Measurements from ENCODE around the gene DRD3.

DRD3 gene

GRCh38 chr3:114178770-114179368 is at the start of gene DRD3:
Gene DRD3, minus strand, starts transcription at chr3:114179052. Its CDS starts 7,060 bp downstream, at chr3:114171992.
- DNase-seq (ENCODE audit: low read depth in 3 of 3): no peak

GRCh38 chr3:114227076-114227475 is 48.2 kb upstream of the DRD3 start:
- DNase-seq (ENCODE audit: low read depth in 3 of 3): no peak

- DNase-seq (ENCODE audit: low read depth in 3 of 3): no peak
These were observed 47.5 kb upstream of the DRD3 start for GRCh38 chr3:114226313-114226712.

DNA sequence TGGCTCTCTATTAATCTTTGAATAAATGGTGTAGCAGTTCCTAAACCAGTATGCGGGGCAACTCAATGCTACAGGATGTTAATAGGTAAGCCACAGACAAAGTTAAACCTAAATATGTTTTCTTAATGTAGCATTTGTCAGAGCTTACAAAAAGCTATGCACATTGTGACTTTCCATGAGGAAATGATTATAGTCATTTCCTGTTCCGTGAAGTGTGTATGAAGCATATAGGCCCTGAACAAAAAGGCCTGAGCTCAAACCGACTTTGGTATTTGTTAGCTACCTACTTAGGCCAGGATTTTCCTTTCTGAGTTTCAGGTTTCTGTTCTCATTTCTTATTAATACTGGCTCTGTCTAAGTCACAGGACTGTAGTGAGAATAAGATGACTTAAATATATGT is 44.3 kb upstream of the DRD3 start:
- no peak for DNase-seq (ENCODE audit: low read depth in 3 of 3)

DNA sequence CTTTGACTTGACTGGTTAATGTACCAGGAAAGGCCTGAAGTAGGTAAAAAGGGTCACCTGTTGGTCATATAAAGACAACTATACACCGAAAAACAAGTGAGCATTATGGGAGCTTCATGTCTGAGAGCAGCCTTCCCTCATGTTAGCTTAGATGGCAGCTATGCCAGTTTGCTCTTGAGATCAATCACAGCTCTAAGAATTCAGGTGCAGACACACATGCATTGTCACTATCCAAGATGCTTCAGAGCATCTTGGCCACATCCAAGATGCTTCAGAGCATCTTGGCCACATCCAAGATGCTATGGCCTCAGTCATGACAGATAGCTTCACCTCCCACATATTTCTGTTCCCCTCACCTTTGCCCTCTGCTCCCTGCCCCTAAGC is 43.0 kb upstream of the DRD3 start:
- DNase-seq (ENCODE audit: low read depth in 3 of 3): no peak

DNA sequence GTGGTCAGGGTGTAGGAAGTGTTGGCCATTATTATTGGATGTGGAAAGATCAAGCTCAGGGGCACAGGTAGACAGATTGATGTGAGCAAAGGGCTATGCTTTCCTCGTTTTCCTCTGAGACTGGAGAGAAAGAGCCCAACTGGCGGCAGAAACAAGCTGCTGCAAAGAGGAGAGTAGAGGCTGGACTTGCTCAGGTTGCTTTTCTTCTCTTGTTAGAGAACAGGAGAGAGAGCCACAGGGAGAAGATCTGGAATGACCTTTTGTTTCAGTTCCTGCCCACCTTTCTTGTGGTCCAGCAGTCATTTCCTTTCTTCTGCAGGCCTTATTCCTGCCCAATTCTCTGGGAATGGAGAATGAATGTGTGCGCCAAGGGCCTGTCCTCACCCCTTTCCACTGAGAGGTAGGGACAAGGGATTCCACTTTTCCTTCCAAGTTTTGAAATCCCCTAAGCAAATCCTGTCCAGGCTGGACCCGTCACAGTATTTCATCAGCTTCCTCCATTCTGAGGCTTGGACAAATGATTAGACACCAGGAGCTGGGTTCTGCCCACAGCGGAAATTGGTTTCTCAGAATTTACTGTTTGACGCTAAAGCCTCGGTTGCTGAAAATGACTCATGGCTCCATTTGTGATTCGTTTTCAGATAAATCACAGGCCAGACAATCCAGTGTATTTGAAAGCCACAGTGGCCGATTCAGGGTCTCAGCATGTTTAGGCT is 42.5 kb upstream of the DRD3 start:
- peak in 1 of 3 experiments; percentile 41 for DNase-seq (ENCODE audit: low read depth in 3 of 3)

DNA sequence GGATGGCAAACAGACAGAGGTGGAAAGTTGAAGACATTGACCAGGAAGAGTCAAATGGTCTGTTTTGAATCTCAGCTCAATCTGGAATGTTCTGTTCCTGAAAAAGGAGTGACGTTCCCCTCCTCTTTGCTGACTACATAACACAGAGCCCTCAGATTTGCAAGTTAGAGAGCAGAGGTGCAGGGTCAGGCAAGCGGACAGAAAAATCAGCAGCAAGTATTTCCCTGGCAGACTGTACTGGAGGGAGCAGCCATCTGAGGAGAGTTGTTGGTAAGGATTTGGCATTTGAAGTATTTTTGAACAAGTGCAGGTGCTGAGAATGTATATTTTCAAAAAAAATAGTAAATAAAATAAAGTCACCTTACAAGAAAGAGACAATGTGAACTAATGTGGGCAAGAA is 40.9 kb upstream of the DRD3 start:
- no peak for DNase-seq (ENCODE audit: low read depth in 3 of 3)

GRCh38 chr3:114218578-114219185 is 39.8 kb upstream of the DRD3 start:
- no peak for DNase-seq (ENCODE audit: low read depth in 3 of 3)

DNA sequence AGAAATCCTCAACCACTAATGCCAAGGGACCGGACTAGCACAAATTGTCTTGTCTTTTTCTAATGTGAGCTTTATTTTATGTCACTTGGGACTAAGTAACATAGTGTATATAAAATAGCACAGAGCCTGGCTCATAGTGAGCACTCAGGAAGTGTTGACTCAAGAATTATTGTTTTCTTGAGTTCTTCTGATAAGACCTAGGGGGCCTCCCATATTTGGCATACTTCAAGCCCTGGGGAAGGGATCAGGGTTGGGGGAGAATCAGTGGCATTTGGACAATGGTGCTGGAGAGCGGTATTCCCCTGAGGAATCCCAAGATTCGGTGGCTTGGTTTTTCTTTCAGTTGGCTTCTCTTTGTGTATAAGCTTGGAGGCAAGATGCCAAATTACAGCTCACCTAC is 39.2 kb upstream of the DRD3 start:
- no peak for DNase-seq (ENCODE audit: low read depth in 3 of 3)

DNA sequence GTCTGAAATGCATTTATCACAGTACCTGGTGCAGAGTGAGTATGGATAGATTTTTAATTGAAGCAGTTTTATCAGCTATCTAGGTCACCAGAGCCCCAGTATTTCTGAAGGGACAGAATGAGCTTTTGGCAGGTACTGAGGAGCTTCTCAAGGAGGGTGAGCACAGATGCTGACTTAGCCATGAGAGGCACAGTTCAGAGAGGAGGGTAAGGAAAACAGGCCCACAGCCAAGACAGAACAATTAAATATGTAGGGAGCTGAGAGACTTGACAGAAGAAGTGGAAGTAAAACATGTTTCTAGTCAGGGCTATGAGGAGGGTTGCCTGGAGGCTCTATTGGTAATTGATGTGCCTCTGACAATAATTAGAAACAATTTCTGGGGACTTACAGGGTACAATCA is 38.4 kb upstream of the DRD3 start:
- no peak for DNase-seq (ENCODE audit: low read depth in 3 of 3)

DNA sequence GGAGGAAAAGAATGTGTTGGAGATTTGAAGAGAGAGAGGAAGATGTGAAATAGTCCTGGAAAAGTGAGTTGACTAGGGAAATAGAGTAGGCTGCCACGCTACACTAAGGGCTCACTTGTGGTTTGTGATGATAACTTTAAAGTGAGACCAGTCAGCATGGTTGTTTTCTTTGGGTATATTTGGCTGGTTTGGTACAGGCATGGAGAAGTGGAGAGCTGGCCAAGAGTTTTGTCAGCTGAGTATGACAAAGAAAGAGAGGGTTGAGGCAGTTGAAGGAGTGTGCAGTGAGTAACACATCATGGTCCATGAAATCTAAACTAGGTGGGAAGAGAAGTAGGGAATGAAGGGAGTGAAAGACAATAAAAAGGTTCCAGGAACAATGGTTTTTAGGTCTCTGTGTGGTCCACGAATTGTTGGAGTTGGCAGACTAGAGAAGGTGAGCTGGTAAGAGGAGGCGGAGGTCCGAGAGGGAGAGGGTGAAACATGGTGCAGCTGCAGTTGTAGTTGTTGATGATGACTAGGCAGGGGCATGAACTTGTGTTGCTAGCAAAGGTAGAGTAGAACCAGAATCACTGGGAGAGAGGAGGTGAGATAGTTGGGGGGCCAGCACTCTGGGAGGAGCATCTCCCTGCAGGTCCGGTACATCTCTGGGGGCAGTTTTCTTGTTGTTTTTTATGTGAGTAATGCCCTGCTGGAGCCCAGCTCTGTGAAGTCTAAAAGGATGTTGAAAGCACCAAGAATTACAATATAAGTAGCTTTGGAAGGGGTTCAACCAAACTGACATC is 37.5 kb upstream of the DRD3 start:
- DNase-seq (ENCODE audit: low read depth in 3 of 3): no peak

GRCh38 chr3:114214542-114215341 is 35.9 kb upstream of the DRD3 start:
- no peak for DNase-seq (ENCODE audit: low read depth in 3 of 3)

- peak in 2 of 3 experiments; percentile 58 to 59 for DNase-seq (ENCODE audit: low read depth in 3 of 3)
These were observed 35.0 kb upstream of the DRD3 start for GRCh38 chr3:114213627-114214541.

DNA sequence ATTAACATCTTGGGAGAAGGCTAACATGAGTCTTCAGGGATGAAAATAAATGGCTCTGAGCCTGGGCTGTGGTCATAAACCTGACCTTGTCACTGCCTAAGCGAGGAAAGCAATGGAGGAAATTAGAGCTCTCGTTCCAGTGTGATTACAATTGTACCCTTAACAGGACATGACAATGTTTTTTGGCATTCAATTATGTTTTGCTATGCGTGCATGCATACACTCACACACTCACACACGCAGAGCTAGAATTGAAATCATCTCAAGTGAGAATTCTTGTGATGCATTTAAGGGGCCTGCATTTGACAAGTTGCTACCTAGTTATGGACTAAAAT is 34.4 kb upstream of the DRD3 start:
- DNase-seq (ENCODE audit: low read depth in 3 of 3): no peak

GRCh38 chr3:114212646-114213045 is 33.8 kb upstream of the DRD3 start:
- no peak for DNase-seq (ENCODE audit: low read depth in 3 of 3)

- DNase-seq (ENCODE audit: low read depth in 3 of 3): no peak
These were observed 28.9 kb upstream of the DRD3 start for GRCh38 chr3:114207768-114208167.

- no peak for DNase-seq (ENCODE audit: low read depth in 3 of 3)
These were observed 27.5 kb upstream of the DRD3 start for GRCh38 chr3:114206342-114206741.

GRCh38 chr3:114205541-114205940 is 26.7 kb upstream of the DRD3 start:
- no peak for DNase-seq (ENCODE audit: low read depth in 3 of 3)

DNA sequence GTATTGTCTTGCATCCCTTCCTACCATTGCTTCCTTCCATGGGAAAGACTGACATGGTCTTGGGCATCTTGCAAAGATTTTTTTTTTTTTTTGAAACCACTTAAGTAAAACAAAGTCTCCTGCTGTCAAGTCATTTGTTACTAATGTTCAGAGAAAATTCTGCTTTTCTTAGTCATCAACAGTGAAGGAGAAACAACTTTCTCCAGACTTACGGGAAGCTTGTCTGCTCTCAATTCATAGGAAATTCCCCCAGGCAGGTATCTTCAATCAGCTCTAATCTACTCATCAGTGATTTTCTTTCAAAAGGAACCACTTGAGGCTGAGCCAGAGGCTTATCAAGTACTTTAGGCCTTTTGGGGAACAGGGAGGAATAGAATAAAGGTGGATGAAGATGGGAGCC is 15.9 kb upstream of the DRD3 start:
- DNase-seq (ENCODE audit: low read depth in 3 of 3): no peak

DNA sequence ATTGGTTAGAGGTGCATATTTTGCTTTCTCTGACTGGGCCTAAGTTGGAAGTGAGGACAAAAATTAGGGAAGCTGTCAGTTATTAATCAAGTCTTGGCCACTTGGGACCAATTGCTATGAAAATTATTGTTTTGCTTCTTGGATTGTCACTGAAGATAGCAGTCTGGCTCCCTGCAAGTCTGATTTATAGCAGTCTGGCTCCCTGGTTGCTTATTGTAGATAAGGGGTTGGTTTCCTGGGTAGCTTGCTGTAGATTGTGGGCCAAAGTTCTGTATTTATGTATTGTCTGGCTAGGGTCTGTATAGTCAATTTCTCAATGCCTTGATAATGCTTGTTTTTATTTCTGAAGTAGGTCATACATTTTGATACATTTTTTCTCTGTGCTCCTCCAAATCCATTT is 13.3 kb upstream of the DRD3 start:
- DNase-seq (ENCODE audit: low read depth in 3 of 3): no peak

DNA sequence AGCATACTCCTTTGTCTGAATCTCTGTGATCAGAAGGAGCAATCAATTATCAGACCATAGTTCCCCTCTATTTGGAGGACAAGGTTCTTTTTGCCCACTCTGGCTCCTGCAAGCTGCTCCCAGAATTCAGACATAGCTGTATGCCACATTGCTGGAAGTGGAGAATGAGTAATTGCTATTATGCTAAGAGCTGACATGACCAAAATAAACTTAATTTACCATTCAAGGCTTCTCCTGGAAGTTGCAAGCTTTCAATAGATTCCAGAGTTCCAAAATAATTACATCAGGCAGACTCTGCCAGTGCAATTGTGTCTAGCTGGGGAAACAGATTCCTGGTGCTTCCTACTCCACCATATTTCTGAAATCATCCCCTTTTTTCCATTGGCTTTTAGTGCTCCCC is 7.6 kb upstream of the DRD3 start:
- no peak for DNase-seq (ENCODE audit: low read depth in 3 of 3)
